Common myeloid progenitor, CD34-positive (primary cell): Measurements from ENCODE around the gene ZBBX.
A peak's percentile ranks its signal among the peaks of the same experiment; 100 is the strongest.

Experiments
- CTCF ChIA-PET: fragments of 350-600 bp; sonication (Branson Sonifier 250); formaldehyde crosslinking; loops from one replicate; lab custom pipeline; 2021; ENCODE audit warnings: antibody characterized with exemption; lab: Charles Lee
- POLR2A ChIA-PET: fragments of 350-600 bp; sonication (Branson Sonifier 250); formaldehyde crosslinking; loops from one replicate; lab custom pipeline; 2021; ENCODE audit warnings: antibody characterized with exemption; lab: Charles Lee
- DNase-seq, 3 donors: peaks; one replicate each; pipeline versions ENCODE4 v3.0.0 to v3.0.0-alpha.2; 2013
- H3K27ac ChIP-seq, 2 experiments: 1 replicate in 1 of 2; 2 replicates in 1 of 2; pipeline ENCODE4 v1.7.0; 2013; ENCODE audit warnings: inconsistent platforms in 2 of 2, low read length in 2 of 2, mild to moderate bottlenecking in 2 of 2, low read depth in 1 of 2, moderate library complexity in 1 of 2; ENCODE audit not compliant: severe bottlenecking in 2 of 2, insufficient read depth in 1 of 2, poor library complexity in 1 of 2
- H3K27me3 ChIP-seq, 5 experiments: replicated peaks in 2 of 5; 1 replicate in 3 of 5; 2 replicates in 2 of 5; pipeline versions ENCODE4 v1.6.1 to v1.7.0; 2013; ENCODE audit warnings: low read length in 4 of 5, mild to moderate bottlenecking in 2 of 5, moderate library complexity in 2 of 5, inconsistent platforms in 1 of 5; ENCODE audit not compliant: insufficient read depth in 5 of 5, control insufficient read depth in 4 of 5
- H3K36me3 ChIP-seq, 4 experiments: 1 replicate in 2 of 4; 2 replicates in 2 of 4; pipeline versions ENCODE4 v1.6.1 to v1.7.0; 2013; ENCODE audit warnings: low read length in 3 of 4, control low read depth in 1 of 4, mild to moderate bottlenecking in 1 of 4; ENCODE audit not compliant: control insufficient read depth in 4 of 4, insufficient read depth in 4 of 4
- H3K4me1 ChIP-seq, 4 experiments: 1 replicate in 3 of 4; 2 replicates in 1 of 4; pipeline versions ENCODE4 v1.6.1 to v1.7.1; 2013; ENCODE audit warnings: low read length in 3 of 4, mild to moderate bottlenecking in 3 of 4, control low read depth in 1 of 4, inconsistent platforms in 1 of 4, moderate library complexity in 1 of 4; ENCODE audit not compliant: control insufficient read depth in 4 of 4, insufficient read depth in 4 of 4; ENCODE audit errors: control extremely low read depth in 1 of 4
- H3K4me3 ChIP-seq, 7 experiments: 1 replicate in 4 of 7; 2 replicates in 3 of 7; pipeline versions ENCODE4 v1.5.1 to v1.7.0; 2013; ENCODE audit warnings: mild to moderate bottlenecking in 7 of 7, low read length in 6 of 7, moderate library complexity in 6 of 7, inconsistent platforms in 2 of 7, low read depth in 2 of 7, control low read depth in 1 of 7; ENCODE audit not compliant: insufficient read depth in 4 of 7, control insufficient read depth in 1 of 7; ENCODE audit errors: extremely low read depth in 1 of 7
- H3K9me3 ChIP-seq, 5 experiments: 1 replicate in 4 of 5; 2 replicates in 1 of 5; pipeline versions ENCODE4 v1.6.1 to v1.7.1; 2013; ENCODE audit warnings: low read length in 4 of 5, mild to moderate bottlenecking in 2 of 5, inconsistent platforms in 1 of 5, low read depth in 1 of 5, moderate library complexity in 1 of 5; ENCODE audit not compliant: control insufficient read depth in 4 of 5, insufficient read depth in 2 of 5; ENCODE audit errors: control extremely low read depth in 1 of 5
- WGBS: methylation state at CpG from one replicate; pipeline ENCODE4 v1.1.5; 2013; ENCODE audit not compliant: insufficient coverage; 5-methylcytosine and 5-hydroxymethylcytosine counted together

The ZBBX gene

DNA sequence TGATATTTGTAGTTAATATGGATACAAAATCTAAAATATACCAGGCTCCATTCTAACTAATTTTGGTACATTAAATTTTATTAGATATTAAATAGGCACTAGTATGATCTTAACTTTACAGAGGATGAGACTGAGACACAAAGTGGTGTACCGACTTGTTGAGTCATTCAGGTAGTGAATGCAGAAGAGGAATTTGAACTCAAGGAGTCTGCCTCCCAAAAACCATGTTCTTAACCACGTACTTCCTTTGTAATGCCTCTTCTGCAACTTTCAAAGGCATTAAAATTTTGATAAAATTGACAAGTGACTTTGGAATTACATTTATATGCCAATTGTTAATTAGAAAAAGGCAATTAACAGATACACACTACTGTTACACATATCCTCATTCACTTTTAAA is 61.8 kb downstream of the ZBBX start:
- DNase-seq = peak; percentile 1 to 45 (median 29)
- ChIA-PET CTCF (no interaction called here), POLR2A (no interaction called here)
- H3K9me3 ChIP-seq = no peaks in the 10 kb centered on the region
- H3K27me3 ChIP-seq = no peaks in the 10 kb centered on the region
- WGBS = 60% methylated on average over 1 of the region's 2 CpGs
- H3K4me3 ChIP-seq = no peak overlapping the region
- H3K27ac ChIP-seq = no peak overlapping the region
- peaks cover 0 to 22% (median 4%) of the 10 kb centered on the region in 4 experiments for H3K4me1 ChIP-seq
- H3K36me3 ChIP-seq = no peaks in the 10 kb centered on the region

- WGBS = 100% methylated on average over 1 of the region's 1 CpG
- Histone ChIP-seq H3K9me3 (peaks cover 0 to 6% (median 2%) of the 10 kb centered on the region in 5 experiments), H3K4me1 (peaks cover 0 to 7% (median 0%) of the 10 kb centered on the region in 4 experiments), H3K4me3 (no peak overlapping the region), H3K36me3 (no peaks in the 10 kb centered on the region), H3K27ac (no peak overlapping the region), H3K27me3 (no peaks in the 10 kb centered on the region)
- ChIA-PET POLR2A (no interaction called here), CTCF (no interaction called here)
- DNase-seq = no peak
Measured at GRCh38 chr3:167306319-167306718, 73.8 kb downstream of the ZBBX start.

DNA sequence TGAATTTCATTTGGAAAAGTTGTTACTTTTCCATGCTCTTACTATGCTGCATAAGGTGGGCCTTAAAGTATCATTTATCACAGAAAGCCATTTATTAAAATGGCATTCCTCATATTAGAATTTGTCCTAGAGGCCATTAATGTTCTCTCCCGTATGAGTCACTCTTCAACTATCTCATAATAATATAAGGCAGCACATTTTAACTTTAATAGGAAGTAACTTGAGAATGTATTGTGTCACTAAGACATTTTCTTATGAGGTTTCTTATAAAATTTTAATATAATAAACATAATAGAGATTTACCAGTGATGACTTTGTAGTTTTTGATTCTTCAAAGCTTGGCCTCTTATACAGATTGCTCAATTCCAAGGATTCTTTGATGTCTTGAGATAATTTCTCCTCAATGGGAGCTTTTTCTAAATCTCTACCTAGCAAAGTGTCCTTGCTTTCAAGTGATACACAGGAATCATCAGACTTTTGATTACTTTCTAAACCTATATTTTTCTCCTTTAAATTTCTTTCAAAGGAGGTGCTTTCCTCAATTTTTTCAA is 74.7 kb downstream of the ZBBX start:
- no peaks in the 10 kb centered on the region for H3K36me3 ChIP-seq
- ChIA-PET CTCF (interaction anchor here (0.7 kb wide), 1 partner anchor 1971 kb away, joined by 3 read pairs; no protein-coding TSS in a partner anchor), POLR2A (interaction anchor here (0.7 kb wide), 1 partner anchor 16 kb away, joined by 3 read pairs; no protein-coding TSS in a partner anchor)
- H3K27me3 ChIP-seq = no peaks in the 10 kb centered on the region
- no peak overlapping the region for H3K27ac ChIP-seq
- no CpG with 5 or more reads among the region's 1 CpG for WGBS
- H3K9me3 ChIP-seq = peaks cover 0 to 6% (median 2%) of the 10 kb centered on the region in 5 experiments
- no peak for DNase-seq
- H3K4me1 ChIP-seq = peaks cover 0 to 7% (median 0%) of the 10 kb centered on the region in 4 experiments
- no peak overlapping the region for H3K4me3 ChIP-seq

DNA sequence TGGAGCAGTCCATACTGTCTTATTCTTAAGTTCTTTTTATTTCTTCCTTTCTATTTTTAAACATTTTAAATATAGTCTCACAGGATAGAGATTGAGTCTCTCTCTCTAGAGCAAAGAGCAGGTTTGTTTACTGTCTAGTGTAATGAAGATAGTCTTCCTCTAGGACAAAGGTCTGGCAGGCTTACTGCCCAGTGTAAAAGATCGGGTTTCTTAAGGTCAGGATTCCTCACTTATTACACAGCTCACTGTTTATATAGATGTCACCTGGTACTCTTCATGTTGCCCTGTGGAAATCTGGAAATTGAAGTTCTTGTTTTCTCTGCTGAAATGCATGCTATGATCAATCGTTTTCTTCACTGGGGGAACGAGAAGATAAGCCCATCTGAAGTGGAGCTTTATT is 76.0 kb downstream of the ZBBX start:
- ChIA-PET POLR2A (no interaction called here), CTCF (no interaction called here)
- WGBS = 100% methylated on average over 1 of the region's 3 CpGs
- no peak overlapping the region for H3K4me3 ChIP-seq
- H3K4me1 ChIP-seq = peaks cover 0 to 3% (median 0%) of the 10 kb centered on the region in 4 experiments
- no peaks in the 10 kb centered on the region for H3K27me3 ChIP-seq
- no peaks in the 10 kb centered on the region for H3K36me3 ChIP-seq
- no peak for DNase-seq
- no peaks in the 10 kb centered on the region for H3K9me3 ChIP-seq
- no peak overlapping the region for H3K27ac ChIP-seq

DNA sequence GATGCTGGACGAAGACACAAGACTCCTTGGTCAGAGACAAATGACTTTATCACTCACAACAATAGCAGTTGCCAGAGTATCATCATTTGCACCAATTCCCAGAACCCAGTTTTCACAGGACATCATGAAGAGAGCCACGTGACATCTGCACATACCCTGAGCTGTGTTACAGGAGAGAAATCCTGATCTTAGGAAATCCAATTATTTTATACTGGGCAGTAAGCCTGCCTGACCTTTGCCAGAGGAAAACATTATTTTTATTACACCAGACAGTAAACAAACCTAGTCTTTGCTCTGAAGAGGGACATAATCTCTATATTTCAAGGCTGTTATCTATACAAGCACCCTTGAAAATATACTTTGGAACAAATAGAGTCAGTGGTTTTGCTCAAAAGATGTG is 77.4 kb downstream of the ZBBX start:
- CTCF ChIA-PET = no interaction called here
- Histone ChIP-seq H3K36me3 (no peaks in the 10 kb centered on the region), H3K27ac (no peak overlapping the region), H3K27me3 (no peaks in the 10 kb centered on the region), H3K4me1 (no peaks in the 10 kb centered on the region), H3K4me3 (no peak overlapping the region), H3K9me3 (no peaks in the 10 kb centered on the region)
- WGBS = 100% methylated on average over 1 of the region's 2 CpGs
- POLR2A ChIA-PET = no interaction called here
- DNase-seq = no peak

DNA sequence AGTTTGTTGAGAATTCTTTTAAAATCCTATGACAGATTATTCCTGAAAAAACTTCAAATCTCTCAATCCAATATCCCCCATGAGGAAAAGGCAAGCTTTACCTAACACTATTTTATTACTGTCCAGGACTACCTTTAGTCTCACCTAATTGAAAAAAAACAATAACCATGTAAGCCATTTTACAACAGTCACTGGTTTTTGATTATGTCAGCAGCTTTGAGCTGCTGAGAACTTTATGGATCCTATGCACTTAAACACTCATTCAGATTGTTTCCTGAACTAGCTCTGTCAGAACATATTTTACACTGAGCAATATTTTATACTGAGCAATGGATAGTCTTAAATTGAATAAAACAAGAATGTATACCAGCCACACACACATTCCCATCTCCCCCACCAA is 79.9 kb downstream of the ZBBX start:
- ChIA-PET POLR2A (no interaction called here), CTCF (no interaction called here)
- Histone ChIP-seq H3K27me3 (no peaks in the 10 kb centered on the region), H3K4me3 (no peak overlapping the region), H3K36me3 (no peaks in the 10 kb centered on the region), H3K9me3 (no peaks in the 10 kb centered on the region), H3K27ac (no peak overlapping the region), H3K4me1 (no peaks in the 10 kb centered on the region)
- no peak for DNase-seq

DNA sequence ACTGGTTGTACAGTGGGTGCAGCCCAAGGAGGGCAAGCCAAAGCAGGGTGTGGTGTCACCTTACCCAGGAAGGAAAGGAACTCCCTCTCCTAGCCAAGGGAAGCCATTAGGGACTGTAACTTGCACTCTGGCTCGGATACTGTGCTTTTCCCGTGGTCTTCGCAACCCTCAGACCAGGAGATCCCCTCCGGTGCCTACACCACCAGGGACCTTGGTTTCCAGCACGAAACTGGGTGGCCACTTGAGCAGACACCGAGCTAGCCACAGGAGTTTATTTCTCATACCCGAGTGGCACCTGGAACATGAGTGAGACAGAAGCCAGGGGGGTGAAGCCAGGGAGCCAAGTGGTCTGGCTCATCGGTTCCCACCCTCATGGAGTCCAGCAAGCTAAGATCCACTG is 90.7 kb downstream of the ZBBX start:
- 98% methylated on average over 7 of the region's 8 CpGs for WGBS
- no peak overlapping the region for H3K4me3 ChIP-seq
- no peak for DNase-seq
- ChIA-PET CTCF (no interaction called here), POLR2A (interaction anchor here (0.6 kb wide), 1 partner anchor 16 kb away, joined by 3 read pairs; no protein-coding TSS in a partner anchor)
- no peaks in the 10 kb centered on the region for H3K4me1 ChIP-seq
- no peaks in the 10 kb centered on the region for H3K36me3 ChIP-seq
- peaks cover 0 to 3% (median 0%) of the 10 kb centered on the region in 5 experiments for H3K9me3 ChIP-seq
- H3K27me3 ChIP-seq = no peaks in the 10 kb centered on the region
- H3K27ac ChIP-seq = no peak overlapping the region
